GM18502 (cell line): ENCODE results near the gene MDN1.

Experiments used
- ATAC-seq: cut with Tn5 transposase; IDR thresholded peaks from one replicate; pipeline ENCODE4 v1.9.1; 2021; ENCODE audit warnings: mild to moderate bottlenecking; ENCODE audit not compliant: unreplicated experiment, poor library complexity

Gene MDN1

DNA sequence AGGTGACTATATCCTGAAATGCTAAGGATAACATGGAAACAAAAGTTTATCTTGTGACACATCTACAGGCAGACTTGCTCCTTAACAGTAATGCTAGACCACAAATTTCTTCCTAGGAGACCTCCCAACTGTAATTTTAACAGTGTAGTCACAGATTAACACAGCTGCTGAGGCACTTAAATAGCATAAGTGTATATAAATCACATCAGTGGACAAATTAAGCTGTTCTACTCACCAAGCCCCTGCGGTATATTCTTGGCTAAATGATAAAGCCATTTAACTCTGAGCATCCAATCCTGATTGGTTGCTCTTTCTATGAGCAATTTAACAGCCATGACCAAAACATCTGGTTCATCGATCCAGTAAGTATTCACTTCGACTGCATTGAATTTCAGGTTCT, 107.8 kb downstream of the MDN1 start:
- ATAC-seq: no peak

DNA sequence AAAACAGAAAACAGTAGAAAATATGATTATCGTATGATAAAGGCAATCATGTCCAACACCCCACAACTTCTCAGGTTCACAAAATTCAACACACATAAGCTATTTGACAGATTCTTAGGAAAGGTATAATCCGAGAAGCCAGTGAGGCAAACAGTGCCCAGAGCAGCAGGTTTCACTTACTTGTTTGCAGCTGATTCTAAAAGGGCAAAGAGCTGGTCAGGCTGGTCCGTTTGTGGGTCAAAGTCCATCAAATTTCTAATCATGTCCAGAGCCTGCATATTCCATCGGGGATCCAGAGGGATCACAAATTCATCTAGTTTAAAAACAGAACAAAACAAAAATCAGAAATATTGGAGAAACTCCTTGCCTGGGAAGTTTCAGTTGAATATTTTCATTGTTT, 111.3 kb downstream of the MDN1 start:
- ATAC-seq: no peak

DNA sequence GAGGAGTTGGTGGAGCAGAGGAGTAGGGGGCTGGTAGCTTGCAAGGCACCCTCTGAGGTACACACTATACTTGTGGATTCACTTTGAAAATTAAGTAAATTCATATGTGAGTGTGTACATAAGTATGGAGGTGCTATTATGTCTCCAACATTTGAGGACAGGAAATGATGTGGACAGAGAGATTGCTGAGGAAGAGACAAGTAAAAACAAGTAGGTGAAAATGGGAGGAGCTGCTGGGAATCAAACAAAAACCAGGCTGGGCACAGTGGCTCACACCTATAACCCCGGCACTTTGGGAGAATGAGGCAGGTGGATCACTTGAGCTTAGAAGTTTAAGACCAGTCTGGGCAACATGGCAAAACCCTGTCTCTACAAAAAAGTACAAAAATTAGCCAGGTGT, 111.8 kb downstream of the MDN1 start:
- ATAC-seq: no peak

DNA sequence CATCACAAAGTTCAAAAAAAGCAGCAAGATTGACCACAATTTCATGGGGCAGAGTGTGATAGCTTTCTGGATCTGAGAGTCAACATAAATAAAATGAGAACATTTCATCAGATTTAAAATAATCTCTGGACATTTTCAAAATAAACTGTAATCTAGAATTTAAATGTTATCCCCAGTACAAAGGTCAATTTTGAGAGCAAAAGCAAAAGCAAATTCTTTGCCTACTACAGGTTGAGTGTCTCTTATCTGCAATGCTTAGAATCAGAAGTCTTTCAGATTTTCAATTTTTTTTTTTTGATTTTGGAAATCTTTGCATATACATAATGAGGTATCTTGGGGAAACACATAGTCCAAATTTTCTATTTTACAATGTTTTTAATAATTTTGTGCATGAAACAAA, 113.5 kb downstream of the MDN1 start:
- no peak for ATAC-seq

DNA sequence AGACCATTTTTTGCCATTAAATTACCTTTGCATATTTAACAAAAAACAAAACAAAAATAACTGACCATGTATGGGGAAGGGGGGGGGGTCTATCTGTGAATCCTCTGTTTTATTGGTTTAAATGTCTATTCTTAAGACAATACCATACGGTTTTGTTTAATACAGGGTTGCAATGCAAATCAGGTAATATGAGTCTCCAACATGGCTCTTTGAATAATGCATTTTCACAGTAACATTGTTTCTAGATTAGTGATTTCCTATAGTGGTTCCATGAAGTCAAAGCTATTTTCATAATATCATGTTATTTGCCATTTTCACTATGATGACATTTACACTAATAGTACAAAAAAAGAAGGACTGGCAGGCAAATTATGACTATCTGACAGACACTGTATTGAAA, 116.3 kb downstream of the MDN1 start:
- no peak for ATAC-seq

DNA sequence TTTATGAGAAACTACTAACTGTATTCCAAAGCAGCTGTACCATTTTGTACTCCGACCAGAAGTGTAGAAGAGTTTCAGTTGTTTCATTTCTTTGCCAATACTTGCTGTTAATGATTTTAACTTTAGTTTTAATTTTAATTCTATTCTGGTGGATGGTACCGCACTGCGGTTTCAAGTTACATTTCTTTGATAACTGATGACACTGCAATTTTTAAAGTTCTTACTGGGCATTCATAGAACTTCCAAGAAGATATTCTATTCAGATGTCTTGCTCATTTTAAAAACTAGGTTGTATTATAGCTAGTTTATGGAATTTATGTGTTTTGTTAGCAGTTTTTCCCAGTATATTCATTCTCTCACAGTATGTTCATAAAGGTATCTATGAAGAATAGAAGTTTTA, 117.2 kb downstream of the MDN1 start:
- no peak for ATAC-seq

DNA sequence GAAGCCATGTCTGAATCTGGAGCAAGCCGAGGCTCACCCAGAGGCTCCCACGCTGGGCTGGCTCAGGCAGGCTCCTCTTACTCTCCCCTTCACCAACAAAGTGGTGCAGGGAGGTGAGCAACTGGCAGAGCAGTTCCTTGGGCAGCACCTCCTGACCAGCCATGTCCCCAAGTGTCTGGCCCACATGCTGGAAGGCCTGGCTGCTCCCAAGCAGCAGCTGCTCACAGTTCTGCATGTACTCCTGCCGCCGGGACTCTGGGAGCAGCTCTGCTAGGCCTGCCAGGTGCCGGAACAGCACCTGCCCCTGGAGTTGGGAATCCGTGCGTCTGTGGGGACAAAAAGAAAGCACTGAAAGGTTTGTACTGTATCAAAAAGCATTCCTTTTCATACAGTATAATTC, 123.9 kb downstream of the MDN1 start:
- no peak for ATAC-seq

DNA sequence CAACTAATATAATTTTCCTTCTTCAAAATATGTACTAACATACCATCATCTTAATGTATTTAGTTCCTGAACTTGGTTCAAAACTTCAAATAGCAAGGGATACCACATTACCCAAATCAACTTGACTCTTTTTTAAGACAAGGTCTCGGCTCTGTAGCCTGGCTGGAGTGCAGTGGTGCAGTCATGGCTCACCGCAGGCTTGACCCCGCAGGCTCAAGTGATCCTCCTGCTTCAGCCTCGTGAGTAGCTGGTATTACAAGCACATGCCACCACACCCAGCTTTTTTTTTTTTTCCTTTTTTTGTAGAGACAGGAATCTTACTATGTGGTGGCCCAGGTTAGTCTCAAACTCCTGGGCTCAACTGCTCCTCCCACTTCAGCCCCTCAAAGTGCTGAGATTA, 125.2 kb downstream of the MDN1 start:
- ATAC-seq: no peak

- ATAC-seq: no peak
Observed at GRCh38 chr6:89693207-89693606, 126.4 kb downstream of the MDN1 start.

- no peak for ATAC-seq
Observed at GRCh38 chr6:89692256-89692655, 127.3 kb downstream of the MDN1 start.

- no peak for ATAC-seq
Observed at GRCh38 chr6:89690944-89691324, 128.7 kb downstream of the MDN1 start.

- ATAC-seq: no peak
Observed at GRCh38 chr6:89689732-89690131, 129.9 kb downstream of the MDN1 start.

GRCh38 chr6:89688328-89688727, 131.3 kb downstream of the MDN1 start:
- no peak for ATAC-seq

DNA sequence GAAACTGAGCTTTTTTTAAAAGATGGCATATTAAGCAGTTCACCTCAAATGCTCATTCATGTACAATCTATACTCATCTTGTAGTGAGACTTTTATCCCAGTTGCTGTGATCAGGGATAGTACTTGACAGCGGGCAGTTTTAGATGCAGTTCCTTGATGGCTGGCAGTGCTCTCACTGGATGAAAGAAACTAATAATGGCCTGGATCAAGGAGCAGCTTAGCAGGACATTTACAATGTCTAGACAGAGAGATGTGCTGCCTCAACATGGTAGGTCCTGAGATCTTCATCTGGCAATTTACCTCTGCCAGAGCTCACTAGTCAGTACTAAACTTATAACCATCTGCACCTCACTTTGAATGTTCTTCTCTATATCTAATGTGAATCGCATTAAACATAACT, 134.3 kb downstream of the MDN1 start:
- no peak for ATAC-seq

- ATAC-seq: no peak
Observed at GRCh38 chr6:89682991-89683390, 136.6 kb downstream of the MDN1 start.

- no peak for ATAC-seq
Observed at GRCh38 chr6:89681983-89682564, 137.5 kb downstream of the MDN1 start.

GRCh38 chr6:89680551-89680950, 139.0 kb downstream of the MDN1 start:
- ATAC-seq: no peak

DNA sequence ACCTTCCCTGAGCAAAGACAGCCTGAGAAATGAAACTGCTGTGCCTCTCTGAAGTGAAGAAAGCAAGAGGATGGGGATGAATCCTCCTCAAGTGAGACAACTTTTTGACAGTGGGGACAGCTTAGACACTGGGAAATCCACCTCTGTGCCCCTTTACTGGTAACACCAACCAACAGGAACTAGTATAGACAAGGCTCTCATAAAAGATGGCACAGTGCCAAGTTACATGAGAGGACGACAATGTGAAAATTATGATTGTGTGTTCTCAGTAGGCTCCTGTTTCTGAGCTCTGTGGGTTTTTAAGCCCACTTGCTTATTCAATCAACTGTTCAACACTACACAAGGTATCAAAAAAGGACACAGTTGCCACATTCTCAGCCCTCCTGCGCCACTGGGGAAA, 139.4 kb downstream of the MDN1 start:
- no peak for ATAC-seq

- no peak for ATAC-seq
Observed at GRCh38 chr6:89679215-89680120, 140.1 kb downstream of the MDN1 start.

GRCh38 chr6:89678531-89678930, 141.1 kb downstream of the MDN1 start:
- ATAC-seq: no peak

DNA sequence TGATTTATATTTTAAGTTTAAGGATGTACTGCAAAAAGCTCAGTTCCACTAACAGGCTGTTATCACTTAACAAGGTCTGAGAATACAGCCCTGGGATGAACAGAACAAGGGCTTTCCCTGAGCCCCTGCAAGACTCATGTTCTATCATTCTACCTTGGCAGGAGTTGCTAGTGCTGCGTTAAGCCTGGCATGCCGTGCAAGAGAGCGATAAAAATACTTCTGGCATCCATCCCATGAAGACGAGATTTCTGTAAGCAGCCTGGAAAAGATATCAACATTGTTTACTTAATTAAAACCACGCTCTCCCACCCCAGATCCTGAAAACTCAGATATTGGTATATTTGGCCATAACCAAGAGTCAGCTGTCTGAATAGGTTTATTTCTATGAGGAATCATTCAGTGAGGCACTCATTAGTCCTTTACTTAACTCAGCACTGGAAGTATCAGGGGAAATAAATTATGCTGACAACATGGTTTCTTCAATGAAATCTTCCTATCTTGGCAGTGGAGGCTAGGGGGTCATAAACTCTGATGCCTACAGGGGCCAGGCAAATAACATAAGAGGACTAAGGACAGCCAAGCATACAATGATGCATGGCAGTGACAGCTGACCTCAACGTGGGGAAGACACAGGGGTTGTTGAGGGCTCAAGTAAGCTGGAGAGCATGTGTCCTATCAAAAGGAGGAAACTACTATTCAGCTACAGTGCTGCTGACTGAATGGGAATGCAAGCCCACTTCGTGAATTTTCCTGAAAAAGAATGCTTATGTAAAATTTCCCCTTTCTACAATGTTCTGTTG, 143.4 kb downstream of the MDN1 start:
- ATAC-seq: no peak
